D721Med (cell line): ENCODE measurements around the gene NCF2.

ENCODE experiments used
- DNase-seq: peaks from one replicate; pipeline ENCODE4 v3.0.0; 2011; ENCODE audit warnings: low spot score; ENCODE audit not compliant: insufficient read length
- FAIRE-seq: peaks from 2 replicates; lab custom pipeline; 2011; peaks lifted over from hg19 to GRCh38; lab: Jason Lieb, UNC
- TF ChIP-seq, protein P1 (sequence below): IDR thresholded peaks from 2 replicates; pipeline ENCODE4 v1.5.1; 2012; ENCODE audit warnings: mild to moderate bottlenecking, control low read depth; ENCODE audit not compliant: insufficient read depth; ENCODE audit errors: missing control alignments

NCF2 gene

DNA sequence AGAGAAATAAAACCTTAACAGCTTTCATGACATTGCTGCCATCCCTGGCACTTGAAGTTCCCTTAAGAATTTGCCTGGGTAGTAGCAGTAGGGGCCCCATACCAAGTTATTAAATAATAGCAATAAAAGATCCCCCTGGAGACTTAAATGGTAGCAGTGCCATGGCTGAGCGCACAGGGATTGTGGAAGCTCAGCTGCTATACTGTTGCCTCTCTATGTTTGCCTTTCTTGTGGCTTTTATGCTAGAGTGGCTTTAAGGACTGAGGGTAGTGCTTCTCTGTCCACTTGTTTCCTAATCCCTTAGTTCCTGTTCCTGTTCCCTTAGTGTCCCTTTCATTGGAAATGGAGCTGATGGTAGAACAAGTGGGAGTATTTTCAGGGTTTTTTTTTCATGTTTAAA, 42.1 kb downstream of the NCF2 start:
- DNase-seq (no peak), FAIRE-seq (no peak)
- TF ChIP-seq, protein P1, sequence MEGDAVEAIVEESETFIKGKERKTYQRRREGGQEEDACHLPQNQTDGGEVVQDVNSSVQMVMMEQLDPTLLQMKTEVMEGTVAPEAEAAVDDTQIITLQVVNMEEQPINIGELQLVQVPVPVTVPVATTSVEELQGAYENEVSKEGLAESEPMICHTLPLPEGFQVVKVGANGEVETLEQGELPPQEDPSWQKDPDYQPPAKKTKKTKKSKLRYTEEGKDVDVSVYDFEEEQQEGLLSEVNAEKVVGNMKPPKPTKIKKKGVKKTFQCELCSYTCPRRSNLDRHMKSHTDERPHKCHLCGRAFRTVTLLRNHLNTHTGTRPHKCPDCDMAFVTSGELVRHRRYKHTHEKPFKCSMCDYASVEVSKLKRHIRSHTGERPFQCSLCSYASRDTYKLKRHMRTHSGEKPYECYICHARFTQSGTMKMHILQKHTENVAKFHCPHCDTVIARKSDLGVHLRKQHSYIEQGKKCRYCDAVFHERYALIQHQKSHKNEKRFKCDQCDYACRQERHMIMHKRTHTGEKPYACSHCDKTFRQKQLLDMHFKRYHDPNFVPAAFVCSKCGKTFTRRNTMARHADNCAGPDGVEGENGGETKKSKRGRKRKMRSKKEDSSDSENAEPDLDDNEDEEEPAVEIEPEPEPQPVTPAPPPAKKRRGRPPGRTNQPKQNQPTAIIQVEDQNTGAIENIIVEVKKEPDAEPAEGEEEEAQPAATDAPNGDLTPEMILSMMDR = no peak

DNA sequence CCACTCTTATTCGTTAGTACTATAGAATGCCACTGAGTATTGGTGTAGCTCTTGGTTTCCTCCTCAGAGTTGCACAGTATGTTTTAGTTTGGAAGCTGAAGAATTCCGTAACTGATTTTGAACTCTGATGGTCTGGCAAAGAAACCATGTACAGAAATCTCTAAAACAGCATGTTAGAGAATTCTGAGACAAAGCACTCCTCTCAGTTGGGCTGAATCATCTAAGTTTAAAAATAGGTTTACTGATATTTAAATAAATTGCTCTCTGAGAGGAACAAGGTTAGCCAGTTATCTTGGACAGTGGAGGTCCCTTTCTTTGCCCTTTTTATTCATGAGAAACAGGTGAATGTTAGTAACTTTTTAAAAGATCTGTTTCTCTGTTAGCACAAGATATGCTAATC, 43.8 kb downstream of the NCF2 start:
- TF ChIP-seq, protein P1 = no peak
- FAIRE-seq (no peak), DNase-seq (no peak)

DNA sequence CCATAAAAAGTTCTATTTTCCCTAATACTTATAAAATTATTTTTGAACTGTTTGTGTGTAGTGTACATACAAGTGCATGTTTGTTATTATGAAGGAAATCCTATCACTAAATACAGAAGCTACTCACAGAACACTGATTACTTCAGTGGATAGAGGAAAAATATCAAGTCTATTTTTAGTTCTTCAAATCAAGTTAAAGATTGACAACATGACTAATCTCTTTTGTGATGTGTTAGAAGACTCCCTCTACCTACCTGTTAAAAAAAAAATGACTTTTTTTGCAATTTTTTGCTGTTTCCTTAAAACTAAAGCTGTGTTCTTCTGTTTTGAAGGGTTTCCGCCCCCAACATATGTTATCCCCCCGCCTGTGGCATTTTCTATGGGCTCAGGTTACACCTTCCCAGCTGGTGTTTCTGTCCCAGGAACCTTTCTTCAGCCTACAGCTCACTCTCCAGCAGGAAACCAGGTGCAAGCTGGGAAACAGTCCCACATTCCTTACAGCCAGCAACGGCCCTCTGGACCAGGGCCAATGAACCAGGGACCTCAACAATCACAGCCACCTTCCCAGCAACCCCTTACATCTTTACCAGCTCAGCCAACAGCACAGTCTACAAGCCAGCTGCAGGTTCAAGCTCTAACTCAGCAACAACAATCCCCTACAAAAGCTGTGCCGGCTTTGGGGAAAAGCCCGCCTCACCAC, 45.5 kb downstream of the NCF2 start:
- no peak for FAIRE-seq
- TF ChIP-seq, protein P1 = no peak
- DNase-seq = no peak

DNA sequence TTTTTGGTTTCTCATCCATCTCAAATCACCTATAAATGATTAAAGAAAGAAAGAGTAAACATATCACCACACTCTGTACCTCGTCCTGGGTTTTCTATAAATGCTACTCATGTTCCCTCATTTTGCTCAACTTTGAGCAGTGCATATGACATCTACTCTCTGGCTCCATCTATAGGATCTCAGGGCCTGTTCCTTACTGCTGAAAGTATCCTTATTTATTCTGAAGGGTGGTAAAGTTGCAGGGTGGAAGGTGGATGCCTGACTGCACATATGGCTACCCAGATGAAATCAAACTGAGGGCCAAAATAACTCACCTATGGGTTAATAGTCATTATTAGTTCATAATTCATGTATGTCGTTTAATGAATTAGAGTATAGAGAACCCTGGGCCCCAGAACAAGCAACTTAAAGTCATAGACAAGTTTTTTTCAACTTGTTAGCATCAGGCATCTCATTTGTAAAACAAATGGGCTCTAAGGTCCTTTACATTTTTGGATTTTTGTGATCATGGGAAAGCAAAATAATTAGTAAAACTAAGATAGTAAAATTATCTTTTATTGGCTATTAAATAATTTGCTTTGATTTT, 46.5 kb downstream of the NCF2 start:
- TF ChIP-seq, protein P1 = peak; percentile 74
- DNase-seq = no peak
- peak; percentile 80 for FAIRE-seq

DNA sequence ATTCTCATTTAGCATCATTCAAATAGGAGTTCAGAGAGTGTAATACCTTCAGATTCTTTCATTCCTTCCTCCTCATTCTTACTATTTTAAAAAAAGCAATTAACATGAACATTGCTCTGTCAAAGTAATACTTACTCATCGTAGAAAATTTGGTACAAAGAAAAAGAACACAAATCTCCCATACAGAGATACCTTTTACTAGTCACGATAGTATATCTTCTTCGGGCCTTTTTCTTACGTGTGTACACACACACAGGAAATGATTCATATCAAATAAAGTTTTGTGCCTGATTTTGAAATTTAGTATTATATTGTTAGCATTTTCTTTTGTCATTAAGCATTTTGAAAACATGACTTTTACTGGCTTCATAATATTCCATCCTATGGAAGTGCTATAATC, 52.9 kb downstream of the NCF2 start:
- FAIRE-seq = no peak
- TF ChIP-seq, protein P1 = no peak
- no peak for DNase-seq

DNA sequence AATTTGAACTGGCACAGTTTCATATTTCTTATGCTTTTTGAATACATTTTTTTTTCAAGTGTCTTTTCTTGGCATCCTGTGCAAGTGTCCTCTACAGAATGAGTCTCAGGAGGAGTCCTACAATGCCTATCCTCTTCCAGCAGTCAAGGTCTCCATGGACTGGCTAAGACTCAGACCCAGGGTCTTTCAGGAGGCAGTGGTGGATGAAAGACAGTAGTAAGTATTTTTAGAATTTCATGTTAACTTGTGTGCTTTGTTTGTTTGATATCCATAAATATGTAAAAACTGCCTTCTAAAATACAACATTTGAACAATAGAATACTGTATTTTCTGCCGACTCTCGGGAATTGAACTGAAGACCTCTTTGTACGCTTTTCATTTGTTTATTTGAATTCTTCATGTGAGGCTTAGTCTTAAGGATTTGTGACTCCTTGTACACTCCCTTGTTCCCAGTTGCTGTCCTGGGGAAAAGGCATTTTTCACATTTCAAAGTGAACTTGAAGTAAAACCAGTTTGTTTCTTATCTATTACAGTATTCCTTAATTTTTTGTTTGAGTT, 56.6 kb downstream of the NCF2 start:
- DNase-seq (no peak), FAIRE-seq (peak; percentile 82)
- TF ChIP-seq, protein P1 = no peak

DNA sequence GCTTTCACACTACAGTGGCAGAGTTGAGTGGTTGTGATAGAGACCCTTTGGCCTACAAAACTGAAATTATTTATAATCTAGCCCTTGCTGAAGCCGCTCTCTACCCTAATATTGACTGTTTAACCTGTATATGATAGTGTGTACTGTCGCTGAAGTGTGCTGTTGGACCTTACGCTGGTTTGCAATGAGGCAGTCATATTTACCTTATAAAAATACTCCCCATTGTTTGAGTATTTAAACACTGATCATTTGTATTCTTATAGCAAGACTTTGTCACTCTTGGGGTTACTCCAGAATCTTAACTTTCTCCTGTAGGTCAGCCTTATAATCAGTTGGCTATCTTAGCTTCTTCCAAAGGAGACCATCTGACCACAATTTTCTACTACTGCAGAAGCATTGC, 61.7 kb downstream of the NCF2 start:
- no peak for DNase-seq
- TF ChIP-seq, protein P1 = no peak
- FAIRE-seq = peak; percentile 77
